GM21447 (cell line): ENCODE data around the gene BYSL.

Experiments used
- ATAC-seq: cut with Tn5 transposase; IDR thresholded peaks from one replicate; pipeline ENCODE4 v1.9.1; 2021; ENCODE audit not compliant: unreplicated experiment

Gene BYSL

GRCh38 chr6:41914343-41914742 lies 7.0 kb upstream of the BYSL start:
- ATAC-seq: no peak

DNA sequence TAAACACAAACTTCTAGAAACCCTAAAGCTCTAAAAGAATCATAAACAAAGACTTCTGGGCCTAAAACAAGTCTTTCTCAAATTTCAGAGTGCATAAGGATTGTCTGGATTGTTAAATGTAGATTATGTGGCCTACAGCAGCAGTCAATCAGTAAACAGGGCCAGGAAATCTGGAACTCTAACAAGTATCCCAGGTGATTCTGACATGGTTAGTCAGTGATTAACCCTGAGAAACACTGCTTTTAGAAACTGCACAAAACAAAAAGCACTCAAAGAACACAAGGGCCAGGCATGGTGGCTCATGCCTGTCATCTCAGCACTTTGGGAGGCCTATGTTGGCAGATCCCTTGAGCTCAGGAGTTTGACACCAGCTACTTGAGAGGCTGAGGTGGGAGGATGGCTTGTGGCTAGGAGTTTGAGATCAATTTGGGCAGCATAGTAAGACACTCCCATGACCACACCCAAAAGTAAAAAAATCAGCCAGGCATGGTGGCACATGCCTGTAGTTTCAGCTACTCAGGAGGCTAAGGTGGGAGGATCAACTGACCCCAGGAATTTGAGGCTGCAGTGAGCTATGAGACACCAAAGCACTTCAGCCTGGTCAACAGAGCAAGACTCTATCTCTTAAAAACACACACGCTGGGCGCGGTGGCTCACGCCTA lies 6.3 kb upstream of the BYSL start:
- no peak for ATAC-seq

GRCh38 chr6:41917528-41917927 lies 3.8 kb upstream of the BYSL start:
- no peak for ATAC-seq

DNA sequence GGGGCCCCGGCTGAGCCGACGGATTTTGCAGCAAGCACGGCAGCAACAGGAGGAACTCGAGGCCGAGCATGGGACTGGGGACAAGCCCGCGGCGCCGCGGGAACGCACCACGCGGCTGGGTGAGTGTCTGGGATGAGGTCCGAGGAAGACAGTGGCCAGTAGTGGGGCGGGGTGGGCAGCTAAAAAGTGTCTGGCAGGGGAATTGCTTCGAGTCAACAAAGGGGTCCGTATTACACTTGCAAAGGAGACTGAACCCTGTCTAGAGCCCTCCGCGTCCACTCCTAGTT lies 356 bp downstream of the BYSL start:
- no peak for ATAC-seq

DNA sequence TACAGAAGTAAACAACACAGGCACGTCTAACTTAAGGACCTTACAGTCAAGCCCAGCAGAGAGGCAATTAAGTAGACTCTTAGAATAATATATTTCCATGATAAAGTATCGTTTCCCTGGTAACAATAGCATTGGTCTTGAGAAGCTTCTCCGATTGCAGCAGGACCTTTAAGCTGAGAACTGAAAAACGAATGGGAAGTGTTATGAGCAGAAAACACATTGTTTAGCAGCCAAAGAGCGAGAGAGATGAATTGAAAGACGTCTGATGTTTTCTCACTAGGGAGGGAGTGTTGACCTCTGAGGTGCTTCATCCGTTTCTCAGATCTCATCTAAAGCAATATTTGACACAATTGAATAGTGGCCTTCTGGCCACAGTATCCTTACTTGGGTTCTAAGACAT lies 855 bp downstream of the BYSL start:
- no peak for ATAC-seq

GRCh38 chr6:41927253-41927652 lies 6.0 kb downstream of the BYSL start:
- no peak for ATAC-seq

DNA sequence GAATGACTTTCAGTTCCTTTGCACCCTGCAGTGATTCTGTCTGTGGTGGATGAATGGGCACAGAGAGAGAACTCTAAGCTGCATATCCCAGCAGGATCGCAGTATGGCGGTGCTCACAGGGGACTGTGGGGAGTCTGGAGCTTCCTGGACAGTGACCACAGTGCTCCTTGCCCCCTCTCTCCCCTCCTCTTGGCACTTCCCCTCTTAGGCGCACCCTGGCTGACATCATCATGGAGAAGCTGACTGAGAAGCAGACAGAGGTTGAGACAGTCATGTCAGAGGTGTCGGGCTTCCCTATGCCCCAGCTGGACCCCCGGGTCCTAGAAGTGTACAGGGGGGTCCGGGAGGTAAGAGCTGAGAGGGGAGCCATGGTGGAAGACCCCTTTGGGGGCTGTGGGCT lies 8.6 kb downstream of the BYSL start:
- ATAC-seq: no peak

GRCh38 chr6:41931792-41932191 lies 10.5 kb downstream of the BYSL start:
- ATAC-seq: no peak

GRCh38 chr6:41932378-41932777 lies 11.1 kb downstream of the BYSL start:
- ATAC-seq: no peak

- ATAC-seq: no peak
These were observed 13.2 kb downstream of the BYSL start for GRCh38 chr6:41934278-41935192.

GRCh38 chr6:41935193-41935574 lies 13.9 kb downstream of the BYSL start:
- ATAC-seq: no peak

GRCh38 chr6:41935685-41936072 lies 14.4 kb downstream of the BYSL start:
- ATAC-seq: no peak

- peak; percentile 50 for ATAC-seq
These were observed 15.0 kb downstream of the BYSL start for GRCh38 chr6:41936073-41936837.

DNA sequence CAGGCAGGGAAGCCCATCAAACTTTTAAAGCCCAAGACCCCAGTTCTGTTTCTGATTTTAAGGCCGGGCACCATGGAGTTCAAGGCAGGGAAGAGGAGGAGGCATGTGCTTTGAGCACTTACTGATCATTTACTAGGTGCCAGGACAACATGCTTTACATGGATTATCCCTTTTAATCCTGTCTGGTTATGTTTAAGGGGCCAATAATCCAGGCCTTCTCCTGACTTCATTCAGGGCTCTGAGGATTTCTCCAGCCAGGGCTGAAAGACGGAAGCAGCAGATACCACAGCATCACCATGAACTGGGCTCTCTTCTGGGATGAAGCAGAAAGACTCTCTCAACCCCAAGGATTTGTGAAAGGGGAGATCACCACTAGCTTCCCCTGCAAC lies 16.2 kb downstream of the BYSL start:
- ATAC-seq: no peak

- no peak for ATAC-seq
These were observed 16.7 kb downstream of the BYSL start for GRCh38 chr6:41937861-41938574.

DNA sequence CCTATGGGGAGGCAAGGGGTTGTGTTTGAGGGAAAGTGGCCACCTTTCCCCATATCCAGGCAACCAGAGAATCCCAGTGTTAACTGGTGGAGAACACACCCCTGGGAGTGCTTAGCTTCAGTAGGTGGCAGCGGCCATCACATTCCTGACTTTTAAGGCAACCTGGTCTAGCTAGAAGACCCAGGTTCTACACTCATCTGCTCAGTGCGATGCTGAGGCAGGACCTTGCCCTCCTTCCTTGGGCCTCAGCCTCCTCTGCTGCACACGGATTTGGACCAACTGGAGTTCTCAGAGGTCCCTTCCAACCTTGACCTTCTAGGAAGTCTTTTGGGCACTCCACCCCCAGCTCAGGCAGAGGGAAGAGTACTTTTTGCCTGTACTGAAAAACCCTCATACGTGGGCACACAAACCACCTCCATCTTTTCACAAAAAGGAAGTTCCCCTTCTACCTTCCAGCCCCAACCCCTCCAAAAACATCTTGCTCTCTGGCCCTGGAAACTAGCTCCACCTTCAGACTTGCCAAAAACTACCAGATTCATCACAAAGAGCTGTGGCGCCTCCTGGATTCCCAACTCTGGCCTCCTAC lies 17.4 kb downstream of the BYSL start:
- no peak for ATAC-seq

- ATAC-seq: no peak
These were observed 18.0 kb downstream of the BYSL start for GRCh38 chr6:41939176-41939847.

- ATAC-seq: no peak
These were observed 18.8 kb downstream of the BYSL start for GRCh38 chr6:41939848-41940758.

DNA sequence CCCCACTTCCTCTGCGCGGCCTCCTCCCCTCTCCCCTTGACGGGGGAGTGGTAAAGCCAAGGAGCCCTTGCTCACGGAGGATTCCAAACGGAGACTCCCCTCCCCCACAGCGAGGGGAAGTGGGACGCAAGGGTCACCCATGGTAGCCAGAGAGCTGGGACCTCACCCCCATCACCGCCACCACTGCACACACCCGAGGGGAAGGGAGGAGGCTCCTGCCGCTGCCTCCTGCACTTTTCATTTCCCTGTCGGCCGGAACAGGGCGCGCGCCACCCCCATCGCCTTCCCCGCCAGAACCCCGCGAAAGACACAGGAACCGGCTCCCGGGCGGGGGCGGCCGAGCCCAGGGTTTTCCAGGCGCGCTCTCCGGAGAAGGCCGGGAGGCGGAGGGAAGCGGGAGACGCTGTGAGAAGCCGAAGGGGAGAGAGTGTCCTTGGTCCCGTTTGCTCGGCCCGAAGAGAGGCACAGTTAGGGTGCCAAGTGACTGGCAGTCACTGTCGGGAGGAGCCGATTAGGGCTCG lies 19.5 kb downstream of the BYSL start:
- ATAC-seq: no peak
